OCI-M1 (cell line): ENCODE measurements around the gene ABCC6.
A peak's percentile ranks its signal among the peaks of the same experiment; 100 is the strongest.
"Not testable (repeated sequence)": the region's sequence is repeated elsewhere in the genome, so short reads cannot be mapped to it uniquely, and the experiment has no call there.

Experiments
- DNase-seq: peaks from one replicate; lab custom pipeline; 2025; lab: John Stamatoyannopoulos, UW

ABCC6 gene

DNA sequence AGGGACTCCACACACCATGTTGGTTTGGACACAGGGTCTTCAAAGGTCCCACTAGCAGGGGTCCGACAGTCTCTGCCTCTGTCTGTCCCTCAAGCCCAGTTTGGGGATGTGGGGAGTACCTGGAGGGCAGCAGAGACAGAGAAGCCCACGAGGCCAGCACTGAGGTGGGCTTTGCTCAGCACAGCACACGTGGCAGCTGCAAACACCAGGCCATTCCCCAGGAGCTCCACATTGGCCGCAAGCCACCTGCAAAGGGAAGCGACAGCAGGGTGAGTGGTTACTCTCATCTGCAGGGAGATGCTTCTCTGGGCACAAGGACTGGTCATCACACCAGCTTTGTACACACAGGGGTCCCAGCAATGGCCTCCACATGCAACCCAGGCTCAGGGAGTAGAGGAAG is 62.0 kb downstream of the ABCC6 start:
- DNase-seq = no peak

DNA sequence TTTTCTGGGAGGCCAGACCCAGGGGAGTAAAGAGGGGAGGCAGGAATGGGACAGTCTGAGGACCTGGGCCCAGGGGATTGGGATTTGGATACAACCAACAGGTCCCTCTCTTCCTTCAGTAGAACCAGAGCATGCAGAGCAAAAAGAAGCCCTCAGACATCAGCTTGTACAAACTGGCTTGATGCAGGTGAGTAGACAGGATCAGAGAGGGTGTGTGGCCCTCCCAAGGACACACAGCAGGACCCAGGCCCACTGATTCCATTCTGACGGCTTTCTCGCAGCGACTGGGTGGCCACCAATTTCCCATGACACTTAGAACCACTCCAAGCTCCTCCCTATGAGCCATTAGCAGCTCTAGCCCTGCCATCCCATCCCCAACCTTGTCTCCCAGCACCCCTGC is 63.6 kb downstream of the ABCC6 start:
- DNase-seq = no peak

DNA sequence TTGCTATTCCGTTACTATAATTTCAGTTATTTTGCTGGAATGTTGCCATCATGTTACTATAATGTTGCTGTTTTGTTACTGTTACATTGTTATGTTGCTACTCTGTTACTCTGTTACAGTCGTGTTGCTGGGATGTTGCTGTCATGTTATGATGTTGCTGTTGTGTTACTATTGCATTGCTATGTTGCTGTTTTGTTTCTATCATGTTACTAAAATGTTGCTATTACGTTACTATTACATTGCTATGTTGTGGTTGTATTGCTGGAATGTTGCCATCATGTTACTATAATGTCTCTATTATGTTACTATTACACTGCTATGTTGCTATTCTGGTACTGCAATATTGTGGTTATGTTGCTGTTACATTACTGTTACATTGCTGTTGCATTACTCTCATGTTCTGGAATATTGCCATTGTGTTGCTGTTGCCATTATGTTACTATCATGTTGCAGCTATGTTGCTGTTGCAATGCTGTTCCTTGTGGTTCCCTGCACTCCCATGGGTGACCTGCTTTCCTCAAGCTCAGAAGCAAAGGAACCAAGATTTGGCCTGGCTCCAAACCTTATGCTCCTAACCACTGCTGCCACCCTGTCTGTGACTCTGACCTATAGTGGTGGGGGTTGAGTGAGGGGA is 64.4 kb downstream of the ABCC6 start:
- peak; percentile 12 for DNase-seq

DNA sequence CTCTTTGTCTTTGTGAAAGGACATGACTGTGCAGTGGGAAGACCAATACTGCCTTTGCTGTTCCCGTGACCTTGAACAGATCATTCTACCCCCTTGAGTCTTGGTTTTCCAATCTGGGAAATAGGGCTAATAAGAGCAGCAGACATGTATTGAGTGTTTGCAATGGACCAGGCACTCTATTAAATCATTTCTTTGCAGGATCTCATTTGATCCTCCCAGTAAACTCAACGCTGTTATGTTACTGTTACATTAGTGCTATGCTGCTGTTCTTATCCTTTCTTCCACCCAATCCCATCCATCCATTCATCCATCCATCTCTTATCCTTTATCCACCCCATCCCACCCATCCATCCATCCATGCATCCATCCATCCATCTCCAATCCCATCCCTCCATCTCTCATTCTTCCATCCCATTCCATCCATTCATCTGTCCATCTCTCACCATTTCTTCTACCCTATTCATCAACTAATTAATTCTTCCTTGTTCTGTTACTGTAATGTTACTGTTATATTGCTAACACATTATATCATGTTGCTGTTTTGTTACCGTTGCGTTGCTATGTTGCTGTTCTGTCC is 65.1 kb downstream of the ABCC6 start:
- DNase-seq = no peak

DNA sequence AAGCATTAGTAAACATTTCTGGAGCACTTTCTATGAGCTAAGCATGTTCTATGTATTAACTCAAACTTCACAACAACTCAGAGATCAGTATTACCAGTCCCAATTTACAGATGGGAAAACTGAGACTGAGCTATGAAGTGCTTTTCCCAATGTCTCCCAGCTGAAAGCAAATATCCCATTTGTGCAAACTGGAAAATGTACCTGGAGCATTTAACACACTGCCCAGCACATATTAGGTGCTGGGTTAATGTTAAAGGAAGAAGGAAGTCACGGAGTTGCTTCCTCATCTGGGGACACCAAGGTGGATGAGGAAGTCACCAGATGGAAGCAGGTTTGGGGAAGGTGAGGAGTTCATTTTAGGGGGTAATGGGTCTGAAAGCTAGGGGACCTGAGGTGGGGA is 66.1 kb downstream of the ABCC6 start:
- DNase-seq = no peak

DNA sequence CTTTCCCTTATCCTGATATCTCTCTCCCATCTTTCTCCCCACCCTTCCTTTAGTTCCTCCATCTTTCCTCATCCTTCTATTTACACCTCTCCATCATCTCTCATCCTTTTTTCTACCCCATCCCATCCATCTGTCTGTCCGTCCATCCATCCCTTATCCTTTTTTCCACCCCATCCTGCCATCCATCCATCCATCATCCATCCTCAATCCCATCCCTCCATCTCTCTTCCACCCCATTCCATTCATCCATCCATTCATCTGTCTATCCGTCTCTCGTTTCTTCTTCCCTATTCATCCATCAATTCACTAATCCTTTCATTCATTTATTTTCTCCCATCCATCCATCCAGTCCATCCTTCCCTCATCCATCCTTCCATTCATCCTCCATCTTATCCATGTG is 68.1 kb downstream of the ABCC6 start:
- DNase-seq = no peak

DNA sequence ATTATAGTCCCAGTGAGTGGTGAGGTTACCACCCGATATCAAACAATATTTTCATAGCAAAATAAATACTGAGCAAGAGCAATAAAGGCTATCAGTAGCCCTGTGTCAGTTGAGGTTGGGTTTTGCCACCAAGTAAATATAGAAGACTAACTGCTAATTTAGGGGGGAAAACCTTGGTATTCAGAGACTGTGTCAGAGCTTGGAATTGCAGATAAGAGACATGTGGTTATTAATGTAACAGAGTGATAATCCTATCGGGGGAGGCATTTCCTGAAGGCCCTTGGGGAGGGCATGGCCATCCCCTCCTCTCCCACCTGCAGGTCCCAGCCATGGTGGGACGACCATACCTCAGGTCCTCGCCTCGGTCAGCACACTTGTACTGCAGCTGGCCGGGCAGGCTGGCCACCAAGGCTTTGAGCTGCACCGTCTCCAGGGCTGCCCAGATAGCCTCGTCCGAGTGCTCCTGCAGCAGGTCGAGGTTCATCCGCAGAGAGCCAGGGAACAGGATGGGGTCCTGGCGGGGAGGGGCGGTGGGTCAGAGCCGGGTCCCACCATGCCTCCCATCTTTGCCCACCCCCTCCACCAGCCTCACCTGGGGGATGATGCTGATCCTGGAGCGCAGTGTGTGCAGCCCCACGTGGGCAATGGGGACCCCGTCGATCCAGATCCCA is 68.9 kb downstream of the ABCC6 start:
- DNase-seq = peak; percentile 40

DNA sequence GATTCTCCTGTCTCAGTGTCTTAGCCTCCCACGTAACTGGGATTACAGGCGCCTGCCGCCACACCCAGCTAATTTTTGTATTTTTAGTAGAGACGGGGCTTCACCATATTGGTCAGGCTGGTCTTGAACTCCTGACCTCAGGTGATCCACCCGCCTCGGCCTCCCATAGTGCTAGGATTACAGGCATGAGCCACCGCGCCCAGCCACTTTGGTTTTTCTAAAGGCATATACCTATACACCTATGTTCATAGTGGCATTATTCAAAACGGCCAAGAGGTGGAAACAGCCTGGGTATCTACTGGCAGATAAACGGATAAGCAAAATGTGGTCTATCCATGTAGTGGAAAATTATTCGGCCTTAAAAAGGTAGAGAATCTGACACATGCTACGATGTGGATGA is 70.3 kb downstream of the ABCC6 start:
- not testable (repeated sequence) for DNase-seq

DNA sequence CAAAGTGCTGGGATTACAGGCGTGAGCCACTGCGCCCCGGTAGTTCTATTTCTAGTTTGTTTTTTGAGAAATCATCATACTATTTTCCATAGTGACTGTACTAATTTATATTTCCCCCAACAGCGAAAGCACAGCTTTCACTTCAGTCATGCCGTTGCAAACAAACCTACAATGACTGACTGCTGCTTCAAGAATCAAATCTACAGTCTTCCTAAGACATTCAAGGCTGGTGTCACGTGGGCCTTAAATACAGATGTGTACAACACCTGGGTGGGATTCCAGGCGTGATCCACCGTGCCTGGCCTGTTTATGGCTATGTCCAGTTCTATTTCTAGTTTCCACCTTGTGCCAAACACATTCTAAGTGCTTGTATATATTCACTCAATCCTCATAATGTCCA is 72.0 kb downstream of the ABCC6 start:
- no peak for DNase-seq

DNA sequence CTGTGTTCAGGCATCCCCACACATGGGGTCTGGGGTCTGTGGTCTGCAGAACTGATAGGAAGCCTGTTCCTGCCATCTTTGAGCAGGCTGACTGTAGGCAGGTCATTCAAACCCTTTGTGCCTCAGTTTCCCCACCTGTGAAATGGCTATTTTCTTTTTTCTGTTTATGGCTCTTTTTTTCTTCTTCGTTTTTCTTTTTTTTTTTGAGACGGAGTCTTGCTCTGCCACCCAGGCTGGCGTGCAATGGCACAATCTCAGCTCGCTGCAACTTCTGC is 72.5 kb downstream of the ABCC6 start:
- no peak for DNase-seq

DNA sequence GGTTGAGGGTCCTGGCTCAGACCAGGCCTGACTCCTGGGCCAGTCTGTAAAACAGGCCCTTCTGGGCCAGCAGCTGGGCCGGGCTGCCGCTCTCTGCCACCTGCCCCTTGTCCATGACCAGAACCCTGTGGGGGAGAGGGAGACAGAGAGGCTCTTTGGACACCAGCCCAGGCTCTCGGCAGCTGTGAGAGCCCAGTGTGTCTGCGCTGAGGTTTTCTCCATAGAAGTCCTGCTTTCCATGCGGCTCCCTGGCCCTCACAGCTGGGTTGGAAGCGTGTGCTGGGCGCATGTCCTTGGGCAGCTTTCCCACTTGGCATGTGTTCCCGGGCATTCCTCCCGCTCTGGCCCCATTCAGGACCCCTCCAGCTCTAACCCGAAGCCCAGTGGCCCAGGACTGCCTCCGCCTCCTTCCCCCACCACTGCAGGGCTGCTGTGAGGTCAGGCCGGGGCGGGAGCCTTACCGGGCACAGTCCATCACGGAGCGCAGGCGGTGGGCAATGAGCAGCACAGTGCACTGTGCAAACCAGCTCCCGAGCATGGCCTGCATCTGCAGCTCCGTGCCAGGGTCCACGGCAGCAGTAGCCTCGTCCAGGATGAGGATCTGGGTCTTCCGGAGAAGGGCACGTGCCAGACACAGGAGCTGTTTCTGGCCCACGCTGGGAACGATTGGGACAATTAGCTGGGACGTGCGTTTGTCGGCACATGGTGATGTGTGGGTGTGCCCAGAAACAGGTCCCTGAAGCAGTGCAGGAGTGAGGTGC is 73.0 kb downstream of the ABCC6 start:
- DNase-seq = no peak

DNA sequence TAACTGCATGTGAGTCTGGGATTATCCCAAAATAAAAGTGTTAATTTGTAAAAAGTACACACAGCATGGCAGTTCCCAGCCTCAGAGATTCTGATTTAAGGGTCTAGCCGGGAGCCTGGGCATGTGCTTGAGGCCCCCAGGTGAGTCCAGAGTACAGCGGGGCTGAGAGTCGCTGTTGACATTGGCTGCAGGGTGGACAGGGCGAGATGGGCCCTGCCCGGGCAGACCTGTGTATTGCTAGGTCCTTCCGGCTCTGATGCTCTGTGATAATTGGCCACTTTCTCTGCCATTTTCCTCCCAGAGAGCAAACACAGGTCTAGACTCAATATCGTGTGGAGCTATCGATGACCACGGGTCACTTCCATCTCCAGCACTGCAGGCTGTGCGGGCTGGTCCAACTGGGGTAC is 73.6 kb downstream of the ABCC6 start:
- no peak for DNase-seq

DNA sequence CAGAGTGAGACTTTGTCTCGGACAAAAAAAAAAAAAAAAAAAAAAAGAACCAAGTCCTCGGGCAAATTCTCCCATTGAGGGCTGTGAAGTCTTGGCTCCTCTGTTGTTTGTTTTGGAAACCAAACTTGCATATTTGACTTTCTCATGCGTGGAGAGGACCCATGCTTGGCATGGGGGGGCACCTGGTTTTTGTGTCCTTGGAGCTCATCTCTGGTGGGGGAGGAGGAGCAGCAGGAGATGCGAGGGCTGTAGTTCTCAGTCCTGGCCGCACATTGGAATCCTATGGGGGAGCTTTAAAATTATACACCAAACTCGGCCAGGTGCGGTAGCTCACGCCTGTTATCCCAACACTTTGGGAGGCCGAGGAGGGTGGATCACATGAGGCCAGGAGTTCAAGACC is 74.5 kb downstream of the ABCC6 start:
- no peak for DNase-seq

DNA sequence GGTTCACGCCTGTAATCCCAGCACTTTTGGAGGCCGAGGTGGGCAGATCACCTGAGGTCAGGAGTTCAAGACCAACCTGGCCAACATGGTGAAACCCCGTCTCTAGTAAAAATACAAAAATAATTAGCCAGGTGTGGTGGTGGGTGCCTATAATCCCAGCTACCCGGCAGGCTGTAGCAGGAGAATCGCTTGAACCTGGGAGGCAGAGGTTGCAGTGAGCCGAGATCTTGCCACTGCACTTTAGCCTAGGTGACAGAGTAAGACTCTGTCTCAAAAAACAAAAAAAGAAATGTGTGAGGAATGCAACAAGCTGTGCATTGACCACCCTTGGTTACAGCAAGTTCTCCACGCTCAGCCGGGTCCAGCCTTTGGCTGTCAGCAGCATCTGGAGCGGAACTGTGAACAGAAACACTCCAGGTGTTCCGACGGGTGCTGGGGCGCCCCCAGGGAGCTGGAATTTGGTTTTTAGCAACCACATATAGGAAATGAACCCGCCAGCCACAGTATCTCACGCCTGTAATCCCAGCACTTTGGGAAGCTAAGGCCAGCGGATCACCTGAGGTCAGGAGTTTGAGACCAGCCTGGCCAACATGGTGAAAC is 75.2 kb downstream of the ABCC6 start:
- DNase-seq = not testable (repeated sequence)

DNA sequence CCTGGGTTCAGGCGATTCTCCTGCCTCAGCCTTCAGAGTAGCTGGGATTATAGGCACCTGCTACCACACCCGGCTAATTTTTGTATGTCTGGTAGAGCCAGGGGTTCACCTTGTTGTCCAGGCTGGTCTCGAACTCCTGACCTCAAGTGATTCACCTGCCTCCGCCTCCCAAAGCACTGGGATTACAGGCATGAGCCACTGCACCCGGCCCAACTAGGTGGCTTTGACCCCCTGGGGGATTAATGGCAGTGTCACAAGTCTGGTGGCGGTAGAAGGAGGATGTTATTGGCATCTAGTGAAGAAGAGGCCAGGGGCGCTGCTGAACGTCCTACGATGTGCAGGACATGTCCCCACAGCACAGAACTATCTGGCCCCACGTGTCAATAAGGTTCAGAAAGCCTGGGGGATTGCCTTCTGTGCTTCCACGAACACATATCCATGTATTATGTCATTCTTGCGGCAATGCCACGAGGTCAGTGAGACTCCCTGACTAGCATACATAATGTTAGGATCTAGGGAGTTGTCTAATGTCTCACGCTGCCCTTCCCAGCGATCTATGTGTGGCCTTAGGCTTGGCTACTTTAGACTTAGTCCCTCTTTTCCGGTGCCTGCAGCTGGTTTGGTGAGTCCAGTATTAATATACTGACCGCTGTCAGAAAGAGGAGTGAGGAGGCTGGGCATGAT is 75.8 kb downstream of the ABCC6 start:
- DNase-seq = no peak

DNA sequence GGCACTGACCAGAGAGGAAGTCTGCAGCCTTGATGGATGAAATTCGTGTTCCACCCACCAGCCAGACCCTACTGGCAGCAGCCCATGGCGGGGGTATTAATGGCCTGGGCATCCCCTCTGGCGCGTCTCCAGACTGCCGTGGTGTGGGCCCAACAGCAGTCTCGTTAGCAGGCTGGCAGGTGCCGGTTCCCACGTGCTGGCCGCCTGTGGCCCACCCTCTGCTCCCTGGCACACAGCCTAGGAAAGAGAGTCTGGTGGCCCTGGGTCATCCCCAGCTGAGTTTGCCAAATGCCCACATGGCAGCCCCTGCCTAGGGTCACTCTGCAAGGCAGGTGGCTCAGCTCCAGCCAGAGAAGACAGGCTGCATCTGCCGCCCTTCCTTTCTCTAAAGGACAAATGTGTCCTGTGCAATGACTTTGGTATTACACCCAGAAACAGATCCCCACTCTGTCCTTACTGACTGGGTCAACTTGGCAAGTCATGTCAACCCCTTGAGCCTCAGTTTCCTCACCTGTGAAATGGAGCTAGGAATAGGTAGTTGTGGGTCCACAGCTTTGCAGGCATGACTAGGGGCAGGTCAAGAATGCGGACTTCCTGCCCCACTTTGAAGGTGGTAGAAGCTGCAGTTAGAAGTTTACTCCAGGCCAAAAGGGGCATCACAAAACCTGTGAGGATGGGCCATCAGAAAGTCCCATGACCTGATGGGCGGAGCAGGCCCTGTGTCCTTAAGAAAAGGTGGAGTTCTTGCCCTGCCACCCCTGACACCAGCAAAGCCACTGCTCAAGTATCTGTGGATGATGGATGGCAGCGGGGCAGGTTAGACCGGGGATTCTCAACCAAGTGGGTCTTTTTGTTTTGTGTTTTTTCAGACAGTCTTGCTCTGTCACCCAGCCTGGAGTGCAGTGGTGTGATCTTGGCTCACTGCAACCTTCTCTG is 76.6 kb downstream of the ABCC6 start:
- DNase-seq = no peak

DNA sequence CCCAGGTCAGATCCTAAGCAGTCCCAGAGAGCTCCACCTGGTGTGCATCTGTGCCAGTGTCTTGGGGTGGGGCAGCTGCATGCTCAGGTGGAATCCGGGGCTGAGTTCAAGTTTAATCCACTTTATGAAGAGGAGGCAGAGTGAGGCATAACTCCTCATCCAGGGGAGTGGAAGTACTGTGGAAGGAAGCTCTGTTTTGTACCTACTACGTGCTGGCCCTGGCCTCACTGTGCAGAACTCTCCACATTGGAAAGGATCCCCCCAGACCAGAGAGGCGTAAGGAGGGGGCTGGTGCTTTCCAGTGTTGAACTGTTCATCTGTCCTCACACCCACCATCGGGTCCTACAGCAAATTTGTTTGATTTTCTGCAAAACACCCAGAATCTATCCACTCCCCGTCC is 78.0 kb downstream of the ABCC6 start:
- DNase-seq = no peak

DNA sequence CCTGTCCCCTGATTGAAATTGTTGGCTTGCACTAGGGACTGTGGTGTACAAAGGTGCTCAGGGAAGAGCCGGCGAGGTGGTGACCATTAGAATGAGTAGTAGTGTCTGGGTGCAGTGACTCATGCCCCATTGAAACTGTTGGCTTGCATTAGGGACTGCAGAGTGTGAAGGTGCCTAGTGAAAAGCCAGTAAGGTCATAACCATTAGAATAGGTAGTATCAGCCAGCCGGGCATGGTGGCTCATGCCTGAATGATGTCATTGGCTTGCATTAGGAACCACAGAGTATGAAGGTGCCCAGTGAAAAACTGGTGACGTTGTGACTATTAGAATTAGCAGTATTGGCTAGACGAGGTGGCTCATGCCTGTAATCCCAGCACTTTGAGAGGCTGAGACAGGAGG is 78.9 kb downstream of the ABCC6 start:
- DNase-seq = no peak

DNA sequence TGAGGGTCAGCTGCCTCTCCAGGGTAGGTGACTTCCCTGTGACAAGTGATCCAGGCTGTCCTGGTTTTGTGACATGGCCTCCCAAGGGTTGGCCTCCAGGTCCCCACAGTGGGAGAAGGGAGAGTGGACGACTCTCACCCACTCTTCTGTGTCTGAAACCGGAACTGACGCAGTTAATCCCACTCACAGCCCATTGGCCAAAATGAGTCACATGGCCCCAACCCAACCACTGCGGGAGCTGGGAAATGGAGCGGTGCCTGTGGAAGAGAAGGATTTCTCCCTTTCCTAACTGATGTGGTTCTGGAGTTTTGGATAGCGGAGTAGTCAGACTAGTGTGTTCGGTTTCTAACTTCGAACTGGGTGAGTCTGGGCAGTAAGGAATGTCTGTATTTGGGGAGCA is 79.4 kb downstream of the ABCC6 start:
- no peak for DNase-seq

DNA sequence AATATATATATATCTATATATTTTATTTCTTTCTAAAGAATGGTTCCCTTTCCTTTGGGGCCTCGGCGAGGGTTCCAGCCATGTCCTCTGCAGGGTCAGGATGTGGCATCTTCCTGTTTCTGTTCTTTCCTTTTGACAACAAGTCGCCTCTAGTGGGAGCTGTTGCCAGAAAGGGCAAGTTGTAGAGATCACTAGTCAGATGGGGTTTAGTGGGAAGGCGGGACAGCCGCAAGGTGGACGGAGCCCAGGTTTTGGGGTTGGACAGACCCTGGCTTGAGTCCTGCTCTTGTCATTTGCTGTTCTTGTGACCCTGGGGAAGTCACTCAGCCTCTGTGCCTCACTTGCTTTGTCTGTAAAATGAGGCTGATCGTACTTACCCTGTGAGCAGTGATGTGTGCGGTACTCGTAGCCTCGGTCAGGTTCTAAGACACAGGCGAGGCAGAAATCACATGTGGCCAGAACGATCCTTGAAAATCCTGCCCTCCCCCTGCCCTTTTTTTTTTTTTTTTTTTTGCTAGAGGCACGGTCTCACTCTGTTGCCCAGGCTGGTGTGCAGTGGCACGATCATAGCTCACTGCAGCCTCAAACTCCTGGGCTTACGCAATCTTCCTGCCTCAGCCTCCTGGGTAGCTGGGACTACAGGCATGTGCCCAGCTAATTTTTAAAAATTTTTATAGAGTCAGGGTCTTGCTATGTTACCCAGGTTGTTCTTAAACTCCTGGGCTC is 80.1 kb downstream of the ABCC6 start:
- DNase-seq = peak; percentile 46
